ENCODE measurements around the gene TASP1. TPM values are rescaled to one million over a fixed set of nuclear protein-coding genes. Genes with fewer than 3 reads are reported as not detected.

TASP1 gene
- total RNA-seq, 3 donors from 2014 or later (not counting 1 experiment from before 2014, with no cell fraction given), result 15.5 to 22.3 (median 16.3) TPM

DNA sequence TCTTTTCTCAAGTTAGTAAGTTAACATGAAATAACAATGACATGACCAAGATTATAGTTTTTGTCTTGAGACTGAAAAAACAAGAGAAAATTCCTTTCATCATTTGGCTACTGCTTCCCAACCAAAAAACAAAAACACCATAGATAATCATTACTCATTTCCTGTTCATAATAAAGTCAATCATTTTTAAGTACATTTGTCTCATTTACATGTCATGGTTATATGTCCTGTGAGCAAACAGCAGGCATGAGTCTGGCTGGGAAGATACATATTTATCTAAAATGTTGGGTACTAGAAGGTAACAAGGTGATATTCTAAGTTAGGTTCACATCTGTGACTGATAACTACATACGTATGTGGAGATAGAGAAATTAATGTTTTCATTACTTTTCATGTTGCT lies 237.1 kb downstream of the TASP1 start:
- H3K4me1 Mint-ChIP-seq, result peaks cover 8 to 16% of the 10 kb centered on the region in 2 donors
- Histone ChIP-seq H3K27ac (ENCODE audit: low read length) (no peak overlapping the region), H3K4me3 (ENCODE audit: low read length) (no peak overlapping the region), H3K36me3 (ENCODE audit: control insufficient read depth, insufficient read depth, low read length) (no peaks in the 10 kb centered on the region), H3K4me1 (ENCODE audit: control insufficient read depth, insufficient read depth, low read length) (no peaks in the 10 kb centered on the region), H3K27me3 (ENCODE audit: control insufficient read depth, insufficient read depth, low read length) (no peaks in the 10 kb centered on the region), H3K9me3 (ENCODE audit: control insufficient read depth, insufficient read depth, low read length) (no peaks in the 10 kb centered on the region)
- H3K36me3 Mint-ChIP-seq, result no peaks in the 10 kb centered on the region
- H3K27ac Mint-ChIP-seq, result no peak overlapping the region
- WGBS (ENCODE audit: insufficient coverage), result no CpG with 5 or more reads among the region's 1 CpG
- H3K27me3 Mint-ChIP-seq (ENCODE audit: low read depth in 2 of 2), result no peaks in the 10 kb centered on the region
- intact Hi-C loops (cut with micrococcal nuclease), result no loop called here
- no peaks in the 10 kb centered on the region for H3K9me3 Mint-ChIP-seq
- ATAC-seq (no peak), DNase-seq (no peak)
- H3K4me3 Mint-ChIP-seq, result no peak overlapping the region
- TF ChIP-seq, protein P1, sequence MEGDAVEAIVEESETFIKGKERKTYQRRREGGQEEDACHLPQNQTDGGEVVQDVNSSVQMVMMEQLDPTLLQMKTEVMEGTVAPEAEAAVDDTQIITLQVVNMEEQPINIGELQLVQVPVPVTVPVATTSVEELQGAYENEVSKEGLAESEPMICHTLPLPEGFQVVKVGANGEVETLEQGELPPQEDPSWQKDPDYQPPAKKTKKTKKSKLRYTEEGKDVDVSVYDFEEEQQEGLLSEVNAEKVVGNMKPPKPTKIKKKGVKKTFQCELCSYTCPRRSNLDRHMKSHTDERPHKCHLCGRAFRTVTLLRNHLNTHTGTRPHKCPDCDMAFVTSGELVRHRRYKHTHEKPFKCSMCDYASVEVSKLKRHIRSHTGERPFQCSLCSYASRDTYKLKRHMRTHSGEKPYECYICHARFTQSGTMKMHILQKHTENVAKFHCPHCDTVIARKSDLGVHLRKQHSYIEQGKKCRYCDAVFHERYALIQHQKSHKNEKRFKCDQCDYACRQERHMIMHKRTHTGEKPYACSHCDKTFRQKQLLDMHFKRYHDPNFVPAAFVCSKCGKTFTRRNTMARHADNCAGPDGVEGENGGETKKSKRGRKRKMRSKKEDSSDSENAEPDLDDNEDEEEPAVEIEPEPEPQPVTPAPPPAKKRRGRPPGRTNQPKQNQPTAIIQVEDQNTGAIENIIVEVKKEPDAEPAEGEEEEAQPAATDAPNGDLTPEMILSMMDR (IDR thresholded peaks at IDR 0.05), result no peak

DNA sequence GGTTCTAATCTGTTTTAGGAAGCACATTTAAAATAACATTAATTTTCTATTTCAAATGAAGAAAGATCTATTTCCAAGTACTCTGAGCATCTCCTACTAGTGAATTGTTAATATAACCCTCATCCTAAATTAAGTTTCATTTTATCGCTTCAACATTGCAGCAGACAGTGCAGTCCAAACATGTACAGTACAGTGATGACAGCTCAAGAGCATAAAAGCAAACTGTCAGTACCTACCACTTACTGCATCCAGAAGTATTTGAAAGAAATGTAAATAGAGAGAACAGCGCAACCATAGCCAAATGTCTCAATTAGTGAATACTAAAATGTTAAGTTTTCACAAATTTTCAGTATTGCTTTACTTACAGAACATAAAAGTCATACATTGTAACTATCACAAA lies 238.3 kb downstream of the TASP1 start:
- Histone ChIP-seq H3K27me3 (ENCODE audit: control insufficient read depth, insufficient read depth, low read length) (no peaks in the 10 kb centered on the region), H3K27ac (ENCODE audit: low read length) (no peak overlapping the region), H3K4me3 (ENCODE audit: low read length) (no peak overlapping the region), H3K36me3 (ENCODE audit: control insufficient read depth, insufficient read depth, low read length) (no peaks in the 10 kb centered on the region), H3K4me1 (ENCODE audit: control insufficient read depth, insufficient read depth, low read length) (no peaks in the 10 kb centered on the region), H3K9me3 (ENCODE audit: control insufficient read depth, insufficient read depth, low read length) (no peaks in the 10 kb centered on the region)
- WGBS (ENCODE audit: insufficient coverage), result 100% methylated on average over 1 of the region's 2 CpGs
- Mint-ChIP-seq H3K27me3 (ENCODE audit: low read depth in 2 of 2) (no peaks in the 10 kb centered on the region), H3K4me3 (no peak overlapping the region), H3K4me1 (peaks cover 8 to 16% of the 10 kb centered on the region in 2 donors), H3K9me3 (no peaks in the 10 kb centered on the region), H3K27ac (no peak overlapping the region), H3K36me3 (no peaks in the 10 kb centered on the region)
- ATAC-seq, result no peak
- intact Hi-C loops (cut with micrococcal nuclease), result no loop called here
- no peak for DNase-seq
- TF ChIP-seq, protein P1 (IDR thresholded peaks at IDR 0.05), result no peak

DNA sequence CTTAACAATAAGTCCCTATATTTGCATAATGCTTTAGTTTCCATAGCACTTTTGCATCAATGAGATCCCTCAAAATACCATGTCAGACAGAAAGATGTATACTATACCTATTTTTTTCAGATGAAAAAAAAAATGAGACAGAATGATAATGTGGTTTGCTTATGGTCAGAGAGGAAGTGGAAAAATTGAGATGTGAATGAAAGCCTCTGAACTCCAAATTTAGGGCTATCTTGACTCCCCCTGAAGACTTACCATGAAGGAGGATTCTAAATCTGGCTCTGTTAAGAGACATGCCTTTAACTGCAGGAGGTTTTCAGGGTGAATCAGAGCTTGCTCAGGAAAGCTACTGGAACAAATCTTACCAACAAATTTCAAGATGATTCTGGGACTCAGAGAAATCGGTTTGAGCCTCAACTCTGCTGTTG lies 241.4 kb downstream of the TASP1 start:
- no peak for ATAC-seq
- intact Hi-C loops (cut with micrococcal nuclease), result no loop called here
- WGBS (ENCODE audit: insufficient coverage), result no CpG with 5 or more reads among the region's 1 CpG
- Mint-ChIP-seq H3K9me3 (no peaks in the 10 kb centered on the region), H3K4me3 (no peak overlapping the region), H3K36me3 (no peaks in the 10 kb centered on the region), H3K27me3 (ENCODE audit: low read depth in 2 of 2) (no peaks in the 10 kb centered on the region), H3K4me1 (peaks cover 8 to 16% of the 10 kb centered on the region in 2 donors), H3K27ac (no peak overlapping the region)
- DNase-seq, result no peak
- H3K36me3 ChIP-seq (ENCODE audit: control insufficient read depth, insufficient read depth, low read length), result no peaks in the 10 kb centered on the region
- no peak overlapping the region for H3K27ac ChIP-seq (ENCODE audit: low read length)
- no peaks in the 10 kb centered on the region for H3K27me3 ChIP-seq (ENCODE audit: control insufficient read depth, insufficient read depth, low read length)
- H3K4me3 ChIP-seq (ENCODE audit: low read length), result no peak overlapping the region
- H3K9me3 ChIP-seq (ENCODE audit: control insufficient read depth, insufficient read depth, low read length), result no peaks in the 10 kb centered on the region
- H3K4me1 ChIP-seq (ENCODE audit: control insufficient read depth, insufficient read depth, low read length), result no peaks in the 10 kb centered on the region
- TF ChIP-seq, protein P1 (IDR thresholded peaks at IDR 0.05), result no peak

DNA sequence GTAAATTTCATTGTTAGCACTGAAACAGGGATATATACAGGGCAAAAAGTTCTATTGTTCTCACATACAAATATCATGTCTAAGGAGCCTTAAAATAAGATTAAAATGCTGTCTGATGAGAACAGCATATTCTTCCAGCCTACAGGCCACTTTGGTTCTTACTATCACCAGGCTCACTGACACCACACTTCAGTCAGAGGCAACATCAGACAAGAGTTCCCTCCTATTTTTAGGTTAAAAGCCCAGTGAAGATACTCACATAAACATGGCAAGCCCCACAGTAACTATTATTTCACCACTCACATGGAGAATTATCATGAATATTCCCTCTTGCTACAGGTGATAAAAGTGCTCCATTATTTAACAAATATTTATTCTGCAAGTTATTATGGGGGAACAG lies 241.9 kb downstream of the TASP1 start:
- intact Hi-C loops (cut with micrococcal nuclease), result no loop called here
- DNase-seq (no peak), ATAC-seq (no peak)
- no peak overlapping the region for H3K4me3 Mint-ChIP-seq
- Histone ChIP-seq H3K27me3 (ENCODE audit: control insufficient read depth, insufficient read depth, low read length) (no peaks in the 10 kb centered on the region), H3K4me1 (ENCODE audit: control insufficient read depth, insufficient read depth, low read length) (no peaks in the 10 kb centered on the region), H3K4me3 (ENCODE audit: low read length) (no peak overlapping the region), H3K27ac (ENCODE audit: low read length) (no peak overlapping the region), H3K36me3 (ENCODE audit: control insufficient read depth, insufficient read depth, low read length) (no peaks in the 10 kb centered on the region), H3K9me3 (ENCODE audit: control insufficient read depth, insufficient read depth, low read length) (no peaks in the 10 kb centered on the region)
- H3K36me3 Mint-ChIP-seq, result no peaks in the 10 kb centered on the region
- TF ChIP-seq, protein P1 (IDR thresholded peaks at IDR 0.05), result no peak
- no peaks in the 10 kb centered on the region for H3K9me3 Mint-ChIP-seq
- no peaks in the 10 kb centered on the region for H3K27me3 Mint-ChIP-seq (ENCODE audit: low read depth in 2 of 2)
- H3K27ac Mint-ChIP-seq, result no peak overlapping the region
- peaks cover 8 to 16% of the 10 kb centered on the region in 2 donors for H3K4me1 Mint-ChIP-seq

All from natural killer cell (primary cell).